HuH-7 (cell line): ENCODE measurements around the gene PRKCE.

ENCODE experiments used
- DNase-seq: peaks from one replicate; pipeline ENCODE4 v3.0.0; 2011; ENCODE audit warnings: low spot score

Gene PRKCE

GRCh38 chr2:46227674-46228289 is 576.3 kb downstream of the PRKCE start:
- DNase-seq, result no peak

DNA sequence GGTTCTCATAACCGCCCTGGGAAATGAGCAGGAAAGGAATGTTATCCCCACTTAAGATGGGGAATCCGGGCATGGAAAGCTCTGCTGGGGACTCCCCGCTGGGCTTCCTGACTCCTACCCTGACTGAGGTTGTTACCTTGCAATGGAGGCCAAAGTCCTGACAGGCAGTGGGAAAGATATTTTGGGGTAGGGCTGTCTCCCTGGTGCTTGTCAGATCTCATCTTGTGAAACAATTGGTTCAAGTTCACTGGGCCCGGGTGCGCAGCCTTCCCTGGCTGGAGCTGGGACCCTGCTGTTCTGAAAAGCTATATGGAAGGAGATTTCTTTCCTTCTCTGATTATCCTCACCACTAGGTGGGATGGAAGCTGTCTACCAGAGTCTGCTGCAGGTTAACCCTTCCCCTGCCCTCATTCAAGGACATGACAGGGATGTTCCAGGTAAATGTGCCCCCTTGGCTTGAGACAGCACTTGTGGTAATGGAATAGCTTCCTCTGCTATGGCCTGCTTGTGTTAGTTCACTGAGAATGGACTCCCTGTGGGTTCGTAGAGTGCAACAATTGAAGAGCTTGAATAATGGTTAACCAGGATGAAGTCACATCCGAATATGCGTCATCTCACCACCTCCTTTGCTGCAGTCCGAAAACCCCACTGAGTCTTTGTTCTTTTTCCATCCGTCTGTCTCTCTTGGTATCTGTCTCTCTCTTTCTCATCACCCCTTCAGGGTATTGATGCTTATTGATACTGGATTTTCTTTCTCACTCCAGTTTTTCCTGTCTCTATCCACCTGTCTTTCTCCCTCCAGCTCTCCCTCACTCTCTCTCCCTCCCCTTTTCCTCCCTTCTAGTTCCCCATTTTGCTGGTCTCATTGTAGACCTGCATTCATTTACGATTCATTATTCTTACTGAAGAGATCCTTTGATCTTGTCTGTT is 577.9 kb downstream of the PRKCE start:
- no peak for DNase-seq

GRCh38 chr2:46230115-46230571 is 578.7 kb downstream of the PRKCE start:
- no peak for DNase-seq

GRCh38 chr2:46230677-46231425 is 579.4 kb downstream of the PRKCE start:
- DNase-seq, result no peak

- no peak for DNase-seq
Measured at GRCh38 chr2:46231721-46232120, 580.2 kb downstream of the PRKCE start.

GRCh38 chr2:46232860-46233259 is 581.4 kb downstream of the PRKCE start:
- no peak for DNase-seq

DNA sequence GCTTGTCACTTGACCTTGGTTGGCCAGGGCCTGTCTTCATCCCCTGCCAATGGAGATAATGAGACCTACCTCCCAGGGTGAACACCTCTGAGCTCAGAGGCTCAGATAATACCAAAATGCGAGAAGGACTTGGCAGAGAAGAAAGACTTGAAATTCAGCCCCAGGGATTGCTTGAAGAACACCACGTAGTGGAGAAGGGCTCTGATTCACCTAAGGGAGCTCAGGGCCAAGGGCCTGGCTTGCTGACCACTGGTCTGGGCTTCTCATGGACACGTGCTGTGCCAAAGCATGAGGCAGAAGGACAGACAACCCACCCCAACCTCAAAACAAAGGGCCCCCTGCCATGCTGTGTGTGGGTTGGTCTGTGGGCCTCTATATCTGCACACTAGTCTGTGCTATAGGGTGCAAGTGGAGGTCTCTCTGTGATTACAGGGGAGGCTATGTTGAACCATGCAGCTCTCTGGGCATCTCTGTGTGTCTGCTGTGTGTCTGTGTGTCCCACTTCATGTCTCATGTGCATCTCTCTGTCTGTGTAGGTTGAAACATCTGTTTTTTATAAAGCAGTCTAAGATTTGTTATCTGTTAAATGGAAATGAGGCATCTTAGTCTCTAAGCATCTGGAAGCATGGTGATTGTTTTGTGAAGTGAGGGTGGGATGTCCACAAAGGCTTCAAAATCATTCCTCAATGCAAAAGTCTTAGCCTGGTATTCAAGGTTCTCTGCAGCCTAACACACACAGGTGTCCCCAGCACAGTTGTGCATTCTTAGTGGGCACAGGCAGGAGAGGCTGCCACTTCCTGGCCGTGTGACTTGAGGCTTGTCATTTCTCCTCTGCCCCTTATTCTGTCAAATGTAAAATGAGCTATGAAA is 584.8 kb downstream of the PRKCE start:
- no peak for DNase-seq

GRCh38 chr2:46236876-46237859 is 585.7 kb downstream of the PRKCE start:
- no peak for DNase-seq
